SK-N-SH (cell line): ENCODE results near the gene KDM2A. TPM values are rescaled to one million over a fixed set of nuclear protein-coding genes. Genes with fewer than 3 reads are reported as not detected.

ENCODE experiments used
- CTCF ChIA-PET: fragments of 300-600, 350-600 bp; formaldehyde crosslinking; extraction: SDS; loops from one replicate; lab custom pipeline; 2021; lab: Yijun Ruan, JAX
- POLR2A ChIA-PET: fragments of 350-600 bp; sonication (Branson Sonifier 250); formaldehyde crosslinking; extraction: SDS; loops from one replicate; lab custom pipeline; 2020; ENCODE audit warnings: antibody characterized with exemption, inconsistent platforms; lab: Yijun Ruan, JAX
- DNase-seq: peaks from one replicate; pipeline ENCODE4 v3.0.0; 2012
- H2AFZ ChIP-seq: fragments of 200-600 bp; sonication (generic); 2 replicates; pipeline ENCODE4 v1.8.1; 2016; ENCODE audit warnings: antibody characterized with exemption, mild to moderate bottlenecking, low read depth
- H3F3A ChIP-seq: fragments of 200-600 bp; sonication (generic); replicated peaks from 2 replicates; pipeline ENCODE3; 2016; ENCODE audit warnings: antibody characterized with exemption, mild to moderate bottlenecking; ENCODE audit not compliant: insufficient read depth
- H3K27ac ChIP-seq, 2 experiments: fragments of 200-500 bp in 1 of 2; fragments of 200-600 bp in 1 of 2; sonication (Bioruptor generic) in 1 of 2; sonication (generic), shearing (Covaris generic) in 1 of 2; 2 replicates each; pipeline versions ENCODE4 v1.5.1 to v1.6.1; 2014 to 2016; ENCODE audit warnings: low read depth in 2 of 2, inconsistent platforms in 1 of 2, low read length in 1 of 2, mild to moderate bottlenecking in 1 of 2, mixed read lengths in 1 of 2
- H3K27me3 ChIP-seq: fragments of 200-600 bp; sonication (generic), shearing (Covaris generic); 2 replicates; pipeline ENCODE4 v1.6.1; 2016; ENCODE audit warnings: mixed run types; ENCODE audit not compliant: insufficient read depth
- H3K36me3 ChIP-seq, 2 experiments: fragments of 200-500 bp in 1 of 2; fragments of 200-600 bp in 1 of 2; sonication (Bioruptor generic) in 1 of 2; sonication (generic) in 1 of 2; replicated peaks in 1 of 2; 2 replicates each; pipeline versions ENCODE3 to v1.5.1; 2014 to 2016; ENCODE audit warnings: low read length in 1 of 2, mild to moderate bottlenecking in 1 of 2; ENCODE audit not compliant: insufficient read depth in 2 of 2, control insufficient read depth in 1 of 2
- H3K4me1 ChIP-seq, 2 experiments: fragments of 200-500 bp in 1 of 2; fragments of 200-600 bp in 1 of 2; sonication (Bioruptor generic) in 1 of 2; sonication (generic), shearing (Covaris generic) in 1 of 2; 2 replicates each; pipeline versions ENCODE4 v1.5.1 to v1.6.1; 2014 to 2016; ENCODE audit warnings: low read depth in 1 of 2, low read length in 1 of 2, mixed run types in 1 of 2; ENCODE audit not compliant: insufficient read depth in 2 of 2, control insufficient read depth in 1 of 2
- H3K4me2 ChIP-seq: fragments of 200-600 bp; sonication (generic), shearing (Covaris generic); 2 replicates; pipeline ENCODE4 v1.6.1; 2017; ENCODE audit warnings: mixed run types
- H3K4me3 ChIP-seq, 2 experiments: fragments of 200-500 bp in 1 of 2; fragments of 200-600 bp in 1 of 2; sonication (Bioruptor generic) in 1 of 2; sonication (generic), shearing (Covaris generic) in 1 of 2; 2 replicates each; pipeline versions ENCODE4 v1.5.1 to v1.8.1; 2014 to 2016; ENCODE audit warnings: low read depth in 2 of 2, inconsistent platforms in 1 of 2, low read length in 1 of 2, mild to moderate bottlenecking in 1 of 2, mixed read lengths in 1 of 2, moderate library complexity in 1 of 2
- H3K79me2 ChIP-seq: fragments of 200-600 bp; sonication (generic); 2 replicates; pipeline ENCODE4 v1.8.1; 2017; ENCODE audit warnings: mild to moderate bottlenecking; ENCODE audit not compliant: insufficient read depth
- H3K9ac ChIP-seq: fragments of 200-600 bp; sonication (generic); 2 replicates; pipeline ENCODE4 v1.6.1; 2017; ENCODE audit warnings: mixed run types
- H3K9me2 ChIP-seq: fragments of 200-600 bp; sonication (generic); 2 replicates; pipeline ENCODE4 v1.6.1; 2017; ENCODE audit warnings: mixed run types
- H3K9me3 ChIP-seq: fragments of 200-600 bp; sonication (generic); 2 replicates; pipeline ENCODE4 v1.6.1; 2017; ENCODE audit warnings: mixed run types, mild to moderate bottlenecking, moderate library complexity
- H4K20me1 ChIP-seq: fragments of 200-600 bp; sonication (generic); 2 replicates; pipeline ENCODE4 v1.6.1; 2017; ENCODE audit warnings: mild to moderate bottlenecking, mixed run types; ENCODE audit not compliant: insufficient read depth
- CHD2 ChIP-seq: fragments of 150-350 bp; IDR thresholded peaks from 2 replicates; pipeline ENCODE4 v1.6.1; 2018; ENCODE audit warnings: low read length; ENCODE audit not compliant: partially characterized antibody
- EP300 ChIP-seq, 2 experiments: IDR thresholded peaks; 2 replicates each; pipeline versions ENCODE4 v1.4.0 to v1.6.1; 2012; ENCODE audit warnings: borderline replicate concordance in 1 of 2, low read depth in 1 of 2, low read length in 1 of 2
- FOXM1 ChIP-seq: IDR thresholded peaks from 2 replicates; pipeline ENCODE4 v1.4.0; 2012; ENCODE audit warnings: low read depth, mild to moderate bottlenecking
- GABPA ChIP-seq: IDR thresholded peaks from 2 replicates; pipeline ENCODE4 v1.4.0; 2012; ENCODE audit warnings: low read depth, mild to moderate bottlenecking
- GATA2 ChIP-seq: sonication (generic); formaldehyde crosslinking; IDR thresholded peaks from 2 replicates; pipeline ENCODE4 v1.5.0; 2020; ENCODE audit warnings: mild to moderate bottlenecking, missing genetic modification reagents
- IRF3 ChIP-seq: fragments of 150-350 bp; IDR thresholded peaks from 2 replicates; pipeline ENCODE4 v1.6.1; 2016; ENCODE audit warnings: mild to moderate bottlenecking, low read depth, low read length
- MAX ChIP-seq: IDR thresholded peaks from 2 replicates; pipeline ENCODE4 v1.4.0; 2012; ENCODE audit warnings: low read depth
- MXI1 ChIP-seq: IDR thresholded peaks from 2 replicates; pipeline ENCODE4 v1.6.1; 2012; ENCODE audit warnings: mild to moderate bottlenecking, low read depth, low read length, improper control_type of control experiment
- PBX3 ChIP-seq: IDR thresholded peaks from 2 replicates; pipeline ENCODE4; 2012
- RAD21 ChIP-seq: IDR thresholded peaks from 2 replicates; pipeline ENCODE4 v1.6.1; 2012; ENCODE audit warnings: mild to moderate bottlenecking, low read length
- RCOR1 ChIP-seq: fragments of 150-350 bp; IDR thresholded peaks from 2 replicates; pipeline ENCODE4 v1.6.1; 2017; ENCODE audit warnings: antibody characterized with exemption, low read length
- RFX5 ChIP-seq: IDR thresholded peaks from 2 replicates; pipeline ENCODE4 v1.6.1; 2012; ENCODE audit warnings: mild to moderate bottlenecking, improper control_type of control experiment, low read length
- RXRA ChIP-seq: IDR thresholded peaks from 2 replicates; pipeline ENCODE4 v1.4.0; 2012; ENCODE audit warnings: low read depth, mild to moderate bottlenecking, borderline replicate concordance
- SMC3 ChIP-seq: IDR thresholded peaks from 2 replicates; pipeline ENCODE4 v1.6.1; 2012; ENCODE audit warnings: low read depth, low read length, improper control_type of control experiment
- USF1 ChIP-seq: IDR thresholded peaks from 2 replicates; pipeline ENCODE4 v1.4.0; 2012; ENCODE audit warnings: low read depth, borderline replicate concordance
- USF2 ChIP-seq: fragments of 150-350 bp; IDR thresholded peaks from 2 replicates; pipeline ENCODE4 v1.6.1; 2017; ENCODE audit warnings: antibody characterized with exemption, low read length, low read depth, borderline replicate concordance
- YY1 ChIP-seq: IDR thresholded peaks from 2 replicates; pipeline ENCODE4 v1.4.0; 2012; ENCODE audit warnings: low read depth, mild to moderate bottlenecking
- ZBTB33 ChIP-seq: IDR thresholded peaks from 2 replicates; pipeline ENCODE4 v1.4.0; 2012; ENCODE audit warnings: low read depth, borderline replicate concordance
- WGBS: methylation state at CpG from one replicate; pipeline ENCODE4 v1.1.6; 2017; ENCODE audit warnings: low lambda C conversion rate; 5-methylcytosine and 5-hydroxymethylcytosine counted together
- polyA plus RNA-seq, 3 experiments: library from polyadenylated mRNA; depleted of rRNA; stranded (reverse); fragments of >200 nt; gene quantifications; 2 replicates each; pipeline ENCODE4 v1.2.3, GENCODE V29; 2012

The KDM2A gene
- polyA plus RNA-seq, 1 of the 3 experiments (the other 2 are of a cell fraction) = 28.4 TPM

- peaks cover 4 to 11% of the 10 kb centered on the region in 2 experiments; a peak in 2 of 4 replicates for H3K4me1 ChIP-seq
- no peak overlapping the region for H3K4me2 ChIP-seq
- POLR2A ChIA-PET = no interaction called here
- no peak overlapping the region for H3K9ac ChIP-seq
- peaks cover 59% of the 10 kb centered on the region for H3K79me2 ChIP-seq
- H3K36me3 ChIP-seq = peaks cover 0 to 11% of the 10 kb centered on the region in 2 experiments
- TF ChIP-seq RCOR1 (no peak), IRF3 (no peak), RAD21 (no peak), YY1 (no peak), USF1 (no peak)
- CTCF ChIA-PET = interaction anchor here (1.8 to 3.5 kb wide), 2 partner anchors 11 to 44 kb away, joined by 9 to 20 read pairs; no protein-coding TSS in a partner anchor
- H3K27ac ChIP-seq = no peak overlapping the region
- no peaks in the 10 kb centered on the region for H3F3A ChIP-seq
- 91% methylated on average over 11 of the region's 14 CpGs for WGBS
- no peak overlapping the region for H3K4me3 ChIP-seq
- no peaks in the 10 kb centered on the region for H3K9me2 ChIP-seq
- H3K27me3 ChIP-seq = no peaks in the 10 kb centered on the region
- H4K20me1 ChIP-seq = peaks cover 45% of the 10 kb centered on the region
- H2AFZ ChIP-seq = no peak overlapping the region
- DNase-seq = no peak
- H3K9me3 ChIP-seq = no peaks in the 10 kb centered on the region
Observed at GRCh38 chr11:67273260-67273990, 154.4 kb downstream of the KDM2A start.

- Histone ChIP-seq H3K27me3 (no peaks in the 10 kb centered on the region), H3K9ac (no peak overlapping the region), H2AFZ (no peak overlapping the region), H3K27ac (no peak overlapping the region; a peak in 1 of 4 replicates), H3F3A (no peaks in the 10 kb centered on the region), H3K79me2 (peaks cover 43% of the 10 kb centered on the region), H3K4me2 (no peak overlapping the region), H4K20me1 (peaks cover 44% of the 10 kb centered on the region), H3K4me1 (peaks cover 0 to 6% of the 10 kb centered on the region in 2 experiments; a peak in 2 of 4 replicates), H3K4me3 (no peak overlapping the region), H3K9me3 (no peaks in the 10 kb centered on the region), H3K36me3 (peaks cover 0 to 17% of the 10 kb centered on the region in 2 experiments), H3K9me2 (no peaks in the 10 kb centered on the region)
- ChIA-PET CTCF (interaction anchor here (1.1 to 1.6 kb wide), 3 partner anchors 13 to 221 kb away, joined by 4 to 6 read pairs (median 5); partner anchors contain the start of gene ANKRD13D), POLR2A (no interaction called here)
- DNase-seq = no peak
- WGBS = 94% methylated on average over 27 of the region's 35 CpGs
- TF ChIP-seq MXI1 = no peak
- TF ChIP-seq RXRA = no peak
- no peak for TF ChIP-seq RCOR1
- TF ChIP-seq GATA2 = no peak
- TF ChIP-seq ZBTB33 = no peak
- no peak for TF ChIP-seq RFX5
- no peak for TF ChIP-seq CHD2
- TF ChIP-seq GABPA = no peak
- no peak for TF ChIP-seq USF2
- TF ChIP-seq PBX3 = no peak
- no peak for TF ChIP-seq YY1
- TF ChIP-seq RAD21 = no peak
- TF ChIP-seq EP300 (IDR thresholded peaks at IDR 0.05; ENCODE audit: borderline replicate concordance in 1 of 2, low read depth in 1 of 2, low read length in 1 of 2) = no peak
- no peak for TF ChIP-seq MAX
- TF ChIP-seq FOXM1 = no peak
- no peak for TF ChIP-seq SMC3
Observed at GRCh38 chr11:67274768-67275605, 155.9 kb downstream of the KDM2A start.
